CD14-positive monocyte (primary cell): ENCODE results near the gene SLC29A1. TPM values are rescaled to one million over a fixed set of nuclear protein-coding genes. Genes with fewer than 3 reads are reported as not detected.

Experiments
- DNase-seq, 3 donors: peaks; one replicate each; pipeline ENCODE4 v3.0.0-alpha.2; 2011 to 2022
- H2AFZ ChIP-seq: 2 replicates; pipeline ENCODE4 v1.6.0; 2012; ENCODE audit warnings: mild to moderate bottlenecking, low read depth, low read length, inconsistent platforms; ENCODE audit not compliant: insufficient read depth, poor library complexity, severe bottlenecking
- H3K27ac ChIP-seq, 2 donors: 1 replicate in 1 of 2; 2 replicates in 1 of 2; pipeline ENCODE4 v1.5.1; 2012 to 2013; ENCODE audit warnings: low read length in 2 of 2, control low read depth in 1 of 2, inconsistent platforms in 1 of 2, low read depth in 1 of 2, mild to moderate bottlenecking in 1 of 2
- H3K27me3 ChIP-seq, 2 donors: one replicate each; pipeline versions ENCODE4 v1.6.0 to v1.6.1; 2011 to 2013; ENCODE audit warnings: low read length in 2 of 2; ENCODE audit not compliant: control insufficient read depth in 2 of 2, insufficient read depth in 2 of 2
- H3K36me3 ChIP-seq, 2 donors: replicated peaks in 1 of 2; 1 replicate in 1 of 2; 2 replicates in 1 of 2; pipeline versions ENCODE4 v1.5.1 to v1.6.1; 2012 to 2013; ENCODE audit warnings: low read length in 2 of 2, control low read depth in 1 of 2, inconsistent platforms in 1 of 2, mild to moderate bottlenecking in 1 of 2; ENCODE audit not compliant: insufficient read depth in 2 of 2, control insufficient read depth in 1 of 2
- H3K4me1 ChIP-seq, 2 donors: 1 replicate in 1 of 2; 2 replicates in 1 of 2; pipeline versions ENCODE4 v1.5.1 to v1.6.1; 2012 to 2013; ENCODE audit warnings: low read length in 2 of 2, control low read depth in 1 of 2, inconsistent platforms in 1 of 2, mild to moderate bottlenecking in 1 of 2, moderate library complexity in 1 of 2; ENCODE audit not compliant: insufficient read depth in 2 of 2, control insufficient read depth in 1 of 2
- H3K4me2 ChIP-seq: replicated peaks from 2 replicates; pipeline ENCODE3; 2012; ENCODE audit warnings: low read length, moderate library complexity, mild to moderate bottlenecking; ENCODE audit not compliant: poor library complexity, severe bottlenecking; ENCODE audit errors: extremely low read depth
- H3K4me3 ChIP-seq, 3 experiments: fragments of 200-600 bp in 1 of 3; sonication (generic) in 1 of 3; replicated peaks in 1 of 3; 1 replicate in 2 of 3; 2 replicates in 1 of 3; pipeline ENCODE4 v1.5.1; 2011 to 2013; ENCODE audit warnings: low read length in 3 of 3, mild to moderate bottlenecking in 3 of 3, control low read depth in 2 of 3, low read depth in 2 of 3, inconsistent platforms in 1 of 3, moderate library complexity in 1 of 3
- H3K79me2 ChIP-seq: 2 replicates; pipeline ENCODE4 v1.6.0; 2012; ENCODE audit warnings: mild to moderate bottlenecking, control low read depth, inconsistent platforms, low read length, moderate library complexity; ENCODE audit not compliant: insufficient read depth
- H3K9ac ChIP-seq: 2 replicates; pipeline ENCODE4 v1.6.0; 2017; ENCODE audit warnings: low read length, mild to moderate bottlenecking; ENCODE audit not compliant: insufficient read depth, poor library complexity, severe bottlenecking
- H3K9me3 ChIP-seq, 2 donors: replicated peaks in 1 of 2; 1 replicate in 1 of 2; 2 replicates in 1 of 2; pipeline versions ENCODE4 v1.5.1 to v1.6.1; 2012 to 2013; ENCODE audit warnings: low read length in 2 of 2, control low read depth in 1 of 2; ENCODE audit not compliant: control insufficient read depth in 1 of 2, insufficient read depth in 1 of 2
- H4K20me1 ChIP-seq: 2 replicates; pipeline ENCODE4 v1.6.0; 2012; ENCODE audit warnings: mild to moderate bottlenecking, low read length, control low read depth, moderate library complexity; ENCODE audit not compliant: insufficient read depth
- H3K27ac Mint-ChIP-seq, 7 donors: one replicate each; pipeline ENCODE4 v1.8.0; 2020; ENCODE audit warnings: mild to moderate bottlenecking in 7 of 7, mixed read lengths in 7 of 7, moderate library complexity in 6 of 7, inconsistent platforms in 2 of 7
- H3K27me3 Mint-ChIP-seq, 3 donors: one replicate each; pipeline ENCODE4 v1.8.0; 2021 to 2022; ENCODE audit warnings: low read depth in 3 of 3, mild to moderate bottlenecking in 3 of 3, mixed read lengths in 3 of 3, moderate library complexity in 3 of 3, inconsistent platforms in 1 of 3
- H3K36me3 Mint-ChIP-seq, 2 donors: one replicate each; pipeline ENCODE4 v1.8.0; 2020; ENCODE audit warnings: mixed read lengths in 2 of 2, inconsistent platforms in 1 of 2, mild to moderate bottlenecking in 1 of 2
- H3K4me1 Mint-ChIP-seq: one replicate; pipeline ENCODE4 v1.8.0; 2020; ENCODE audit warnings: mild to moderate bottlenecking, mixed read lengths
- H3K4me3 Mint-ChIP-seq, 2 donors: one replicate each; pipeline ENCODE4 v1.8.0; 2020; ENCODE audit warnings: mild to moderate bottlenecking in 2 of 2, mixed read lengths in 2 of 2, moderate library complexity in 1 of 2
- H3K9me3 Mint-ChIP-seq, 7 donors: one replicate each; pipeline ENCODE4 v1.8.0; 2020 to 2022; ENCODE audit warnings: mixed read lengths in 7 of 7, mild to moderate bottlenecking in 6 of 7, moderate library complexity in 6 of 7, inconsistent platforms in 2 of 7
- CTCF ChIP-seq: fragments of 200-600 bp; IDR thresholded peaks from one replicate; pipeline ENCODE4 v1.8.0; 2022; ENCODE audit warnings: antibody characterized with exemption, mild to moderate bottlenecking
- WGBS: methylation state at CpG from one replicate; pipeline ENCODE4 v1.1.5; 2013; ENCODE audit warnings: missing lambda C conversion rate; ENCODE audit not compliant: insufficient coverage; 5-methylcytosine and 5-hydroxymethylcytosine counted together
- intact Hi-C, 2 donors: fragments of 100-400 bp; cut with micrococcal nuclease; formaldehyde crosslinking; loops; one replicate each; pipeline versions ENCODE4 v1.15.0 to v1.15.1; 2023
- polyA plus RNA-seq, 3 donors: library from polyadenylated mRNA; depleted of rRNA in 1 of 3; unstranded in 2 of 3; stranded (reverse) in 1 of 3; fragments of 300-500 nt in 2 of 3; fragments of >200 nt in 1 of 3; fragmentation: Illumina TruSeq in 2 of 3; gene quantifications; 1 replicate in 2 of 3; 2 replicates in 1 of 3; pipeline ENCODE4 v1.2.3, GENCODE V29; 2012 to 2021

The SLC29A1 gene
- polyA plus RNA-seq, 3 donors, result 14.3 to 23.2 (median 15.0) TPM

- peaks cover 0 to 20% (median 9%) of the 10 kb centered on the region in 7 donors for H3K9me3 Mint-ChIP-seq
- Histone ChIP-seq H4K20me1 (no peaks in the 10 kb centered on the region), H2AFZ (no peak overlapping the region), H3K4me1 (peaks cover 15 to 21% of the 10 kb centered on the region in 2 donors), H3K4me3 (no peak overlapping the region), H3K79me2 (no peaks in the 10 kb centered on the region), H3K9ac (no peak overlapping the region), H3K9me3 (peaks cover 0 to 14% of the 10 kb centered on the region in 2 donors), H3K4me2 (peak overlapping the region; percentile 20), H3K27ac (no peak overlapping the region), H3K36me3 (no peaks in the 10 kb centered on the region), H3K27me3 (peaks cover 44 to 72% of the 10 kb centered on the region in 2 donors)
- H3K4me1 Mint-ChIP-seq, result peaks cover 20% of the 10 kb centered on the region
- H3K27ac Mint-ChIP-seq, result no peak overlapping the region
- peaks cover 4 to 6% of the 10 kb centered on the region in 2 donors for H3K36me3 Mint-ChIP-seq
- H3K4me3 Mint-ChIP-seq, result peak overlapping the region; percentile 34 to 80
- intact Hi-C loops, result no loop called here
- H3K27me3 Mint-ChIP-seq, result peaks cover 61 to 72% (median 72%) of the 10 kb centered on the region in 3 donors
- under 1% methylated on average over 55 of the region's 90 CpGs for WGBS
- no peak for DNase-seq
- TF ChIP-seq CTCF, result no peak
Observed at GRCh38 chr6:44270526-44271405, 47.4 kb downstream of the SLC29A1 start.

GRCh38 chr6:44271406-44271723 lies 48.0 kb downstream of the SLC29A1 start:
- Histone ChIP-seq H3K27ac (no peak overlapping the region), H2AFZ (no peak overlapping the region), H3K9ac (no peak overlapping the region), H4K20me1 (no peaks in the 10 kb centered on the region), H3K27me3 (peaks cover 44 to 75% of the 10 kb centered on the region in 2 donors), H3K9me3 (peaks cover 0 to 14% of the 10 kb centered on the region in 2 donors), H3K36me3 (no peaks in the 10 kb centered on the region), H3K4me1 (peaks cover 9 to 19% of the 10 kb centered on the region in 2 donors), H3K79me2 (no peaks in the 10 kb centered on the region), H3K4me2 (no peak overlapping the region), H3K4me3 (no peak overlapping the region)
- H3K27ac Mint-ChIP-seq, result no peak overlapping the region
- H3K9me3 Mint-ChIP-seq, result peaks cover 0 to 20% (median 9%) of the 10 kb centered on the region in 7 donors
- peaks cover 14% of the 10 kb centered on the region for H3K4me1 Mint-ChIP-seq
- peaks cover 62 to 76% (median 75%) of the 10 kb centered on the region in 3 donors for H3K27me3 Mint-ChIP-seq
- peaks cover 4 to 6% of the 10 kb centered on the region in 2 donors for H3K36me3 Mint-ChIP-seq
- no peak for TF ChIP-seq CTCF
- H3K4me3 Mint-ChIP-seq, result peak overlapping the region in 1 of 2 donors; percentile 80
- 88% methylated on average over 3 of the region's 6 CpGs for WGBS
- intact Hi-C loops, result no loop called here
- DNase-seq, result no peak
